ENCODE measurements around the gene CLNK. TPM values are rescaled to one million over a fixed set of nuclear protein-coding genes. Genes with fewer than 3 reads are reported as not detected.
A peak's percentile ranks its signal among the peaks of the same experiment; 100 is the strongest.
"Not testable (repeated sequence)": the region's sequence is repeated elsewhere in the genome, so short reads cannot be mapped to it uniquely, and the experiment has no call there.

CLNK gene
- total RNA-seq, 4 donors from 2014 or later, result under 0.01 to 0.48 TPM; not detected in 2

- no peaks in the 10 kb centered on the region for H3K36me3 ChIP-seq
- in situ Hi-C loops (cut with MboI; ENCODE audit: low pct_ligation_motif_present in 1 of 4, low pct_unique_long_range_greater_than_20kb in 1 of 4, low sequenced_read_pairs in 3 of 4), result loop anchor here in 1 of 4 donors (25.0 kb wide), 1 partner anchor 793 kb away; no protein-coding TSS in a partner anchor
- TF ChIP-seq POLR2A (IDR thresholded peaks at IDR 0.05), result no peak
- no peak for TF ChIP-seq EP300 (IDR thresholded peaks at IDR 0.05; ENCODE audit: low read depth)
- no peak for TF ChIP-seq POLR2AphosphoS5 (IDR thresholded peaks at IDR 0.05)
- no peak for TF ChIP-seq CTCF (IDR thresholded peaks at IDR 0.05)
- DNase-seq, result peak; percentile 13
- H3K27ac ChIP-seq, result no peak overlapping the region
- no peaks in the 10 kb centered on the region for H3K9me3 ChIP-seq
- H3K4me3 ChIP-seq, result no peak overlapping the region
- intact Hi-C loops (cut with DNase I; ENCODE audit: low total_unique reads), result no loop called here
- H3K4me1 ChIP-seq, result no peaks in the 10 kb centered on the region
- 27 to 37% methylated on average over 4 to 6 of the region's 6 CpGs for WGBS, 2 donors (ENCODE audit: low coverage in 1 of 2)
- H3K27me3 ChIP-seq, result no peaks in the 10 kb centered on the region
Observed at GRCh38 chr4:10619220-10619619, 65.3 kb downstream of the CLNK start.

- DNase-seq; intact Hi-C loops (cut with DNase I; ENCODE audit: low total_unique reads); H3K27ac ChIP-seq; H3K27me3 ChIP-seq; H3K4me1 ChIP-seq; H3K9me3 ChIP-seq; H3K4me3 ChIP-seq; H3K36me3 ChIP-seq: not testable (repeated sequence)
- 90 to 92% methylated on average over 6 to 8 of the region's 8 CpGs for WGBS, 2 donors (ENCODE audit: low coverage in 1 of 2)
- in situ Hi-C loops (cut with MboI; ENCODE audit: low pct_ligation_motif_present in 1 of 4, low pct_unique_long_range_greater_than_20kb in 1 of 4, low sequenced_read_pairs in 3 of 4), result loop anchor here in 1 of 4 donors (25.0 kb wide), 1 partner anchor 797 kb away; no protein-coding TSS in a partner anchor
Observed at GRCh38 chr4:10614926-10615325, 69.6 kb downstream of the CLNK start.

- no peak overlapping the region for H3K27ac ChIP-seq
- intact Hi-C loops (cut with DNase I; ENCODE audit: low total_unique reads), result no loop called here
- TF ChIP-seq POLR2AphosphoS5 (IDR thresholded peaks at IDR 0.05), result no peak
- no peak for TF ChIP-seq CTCF (IDR thresholded peaks at IDR 0.05)
- TF ChIP-seq POLR2A (IDR thresholded peaks at IDR 0.05), result no peak
- TF ChIP-seq EP300 (IDR thresholded peaks at IDR 0.05; ENCODE audit: low read depth), result no peak
- H3K9me3 ChIP-seq, result no peaks in the 10 kb centered on the region
- H3K4me3 ChIP-seq, result no peak overlapping the region
- in situ Hi-C loops (cut with MboI; ENCODE audit: low pct_ligation_motif_present in 1 of 4, low pct_unique_long_range_greater_than_20kb in 1 of 4, low sequenced_read_pairs in 3 of 4), result loop anchor here in 1 of 4 donors (25.0 kb wide), 1 partner anchor 798 kb away; no protein-coding TSS in a partner anchor
- DNase-seq, result no peak
- no peaks in the 10 kb centered on the region for H3K27me3 ChIP-seq
- 73 to 100% methylated on average over 2 to 5 of the region's 5 CpGs for WGBS, 2 donors (ENCODE audit: low coverage in 1 of 2)
- no peaks in the 10 kb centered on the region for H3K4me1 ChIP-seq
- H3K36me3 ChIP-seq, result no peaks in the 10 kb centered on the region
Observed at GRCh38 chr4:10613926-10614478, 70.6 kb downstream of the CLNK start.

GRCh38 chr4:10612476-10612875, 72.1 kb downstream of the CLNK start:
- Histone ChIP-seq H3K9me3 (no peaks in the 10 kb centered on the region), H3K36me3 (no peaks in the 10 kb centered on the region), H3K4me1 (no peaks in the 10 kb centered on the region), H3K27ac (no peak overlapping the region), H3K27me3 (no peaks in the 10 kb centered on the region), H3K4me3 (no peak overlapping the region)
- no peak for DNase-seq
- TF ChIP-seq CTCF (IDR thresholded peaks at IDR 0.05) (no peak), POLR2A (IDR thresholded peaks at IDR 0.05) (no peak), EP300 (IDR thresholded peaks at IDR 0.05; ENCODE audit: low read depth) (no peak), POLR2AphosphoS5 (IDR thresholded peaks at IDR 0.05) (no peak)
- 86 to 93% methylated on average over 1 to 2 of the region's 2 CpGs for WGBS, 2 donors (ENCODE audit: low coverage in 1 of 2)
- in situ Hi-C loops (cut with MboI; ENCODE audit: low pct_ligation_motif_present in 1 of 4, low pct_unique_long_range_greater_than_20kb in 1 of 4, low sequenced_read_pairs in 3 of 4) (loop anchor here in 1 of 4 donors (25.0 kb wide), 1 partner anchor 800 kb away; no protein-coding TSS in a partner anchor), intact Hi-C loops (cut with DNase I; ENCODE audit: low total_unique reads) (no loop called here)

- intact Hi-C loops (cut with DNase I; ENCODE audit: low total_unique reads), result no loop called here
- Histone ChIP-seq H3K36me3 (no peaks in the 10 kb centered on the region), H3K4me3 (no peak overlapping the region), H3K27me3 (no peaks in the 10 kb centered on the region), H3K27ac (no peak overlapping the region), H3K9me3 (no peaks in the 10 kb centered on the region), H3K4me1 (no peaks in the 10 kb centered on the region)
- 60 to 61% methylated on average over 2 to 3 of the region's 3 CpGs for WGBS, 2 donors (ENCODE audit: low coverage in 1 of 2)
- TF ChIP-seq EP300 (IDR thresholded peaks at IDR 0.05; ENCODE audit: low read depth), result no peak
- TF ChIP-seq CTCF (IDR thresholded peaks at IDR 0.05), result no peak
- DNase-seq, result no peak
- in situ Hi-C loops (cut with MboI; ENCODE audit: low pct_ligation_motif_present in 1 of 4, low pct_unique_long_range_greater_than_20kb in 1 of 4, low sequenced_read_pairs in 3 of 4), result loop anchor here in 1 of 4 donors (25.0 kb wide), 1 partner anchor 801 kb away; no protein-coding TSS in a partner anchor
Observed at GRCh38 chr4:10611673-10612072, 72.9 kb downstream of the CLNK start.

Data from transverse colon (tissue), 4 donors.